HEK293 (cell line): ENCODE data around the gene ZBTB4.

Experiments used
- CTCF ChIA-PET: fragments of 350-600 bp; formaldehyde crosslinking; extraction: SDS; loops from one replicate; lab custom pipeline; 2021; ENCODE audit warnings: antibody characterized with exemption; lab: Yijun Ruan, JAX
- POLR2A ChIA-PET: fragments of 300-600 bp; formaldehyde crosslinking; extraction: SDS; loops from one replicate; lab custom pipeline; 2020; ENCODE audit warnings: antibody characterized with exemption, inconsistent platforms; lab: Yijun Ruan, JAX
- H3K27ac ChIP-seq: fragments of 200-500 bp; sonication (Bioruptor generic); 2 replicates; pipeline ENCODE4 v1.5.1; 2014; ENCODE audit warnings: low read depth, low read length, control low read depth, inconsistent platforms; ENCODE audit errors: extremely low read depth
- H3K36me3 ChIP-seq, 2 experiments: fragments of 200-500 bp in 1 of 2; sonication (Bioruptor generic) in 1 of 2; 1 replicate in 1 of 2; 2 replicates in 1 of 2; pipeline ENCODE4 v1.5.1; 2014 to 2017; ENCODE audit warnings: inconsistent platforms in 2 of 2, low read length in 2 of 2; ENCODE audit not compliant: control insufficient read depth in 2 of 2, insufficient read depth in 1 of 2
- H3K4me1 ChIP-seq: fragments of 200-500 bp; sonication (Bioruptor generic); 2 replicates; pipeline ENCODE4 v1.5.1; 2014; ENCODE audit warnings: mild to moderate bottlenecking, low read length, inconsistent platforms; ENCODE audit not compliant: control insufficient read depth, insufficient read depth
- H3K4me3 ChIP-seq: 2 replicates; pipeline ENCODE4 v1.5.1; 2011; ENCODE audit warnings: low read depth, mild to moderate bottlenecking, control low read depth, low read length, moderate library complexity
- H3K9me3 ChIP-seq: fragments of 200-500 bp; sonication (Bioruptor generic); 2 replicates; pipeline ENCODE4 v1.5.1; 2014; ENCODE audit warnings: low read depth, low read length, inconsistent platforms; ENCODE audit not compliant: control insufficient read depth, insufficient read depth
- BCL11B ChIP-seq: fragments of 450-650 bp; formaldehyde crosslinking; IDR thresholded peaks from 2 replicates; pipeline ENCODE4 v1.5.1; 2016; ENCODE audit warnings: low read depth, missing biosample characterization, missing genetic modification characterization
- EGR2 ChIP-seq: fragments of 450-650 bp; formaldehyde crosslinking; IDR thresholded peaks from 2 replicates; pipeline ENCODE4 v1.5.1; 2016; ENCODE audit warnings: low read depth, missing biosample characterization, missing genetic modification characterization
- GLIS2 ChIP-seq: fragments of 450-650 bp; formaldehyde crosslinking; IDR thresholded peaks from 2 replicates; pipeline ENCODE4 v1.5.1; 2016; ENCODE audit warnings: missing biosample characterization, missing genetic modification characterization
- HIC1 ChIP-seq: fragments of 450-650 bp; formaldehyde crosslinking; IDR thresholded peaks from 2 replicates; pipeline ENCODE4 v1.5.1; 2016; ENCODE audit warnings: missing biosample characterization, missing genetic modification characterization
- IKZF3 ChIP-seq: fragments of 450-650 bp; IDR thresholded peaks from 2 replicates; pipeline ENCODE4 v1.5.0; 2018; ENCODE audit warnings: missing biosample characterization, mild to moderate bottlenecking, missing genetic modification characterization, moderate library complexity
- KLF8 ChIP-seq: fragments of 450-650 bp; formaldehyde crosslinking; IDR thresholded peaks from 2 replicates; pipeline ENCODE4 v1.5.1; 2016; ENCODE audit warnings: missing biosample characterization, missing genetic modification characterization
- OVOL3 ChIP-seq: fragments of 450-650 bp; formaldehyde crosslinking; IDR thresholded peaks from 2 replicates; pipeline ENCODE4 v1.5.1; 2016; ENCODE audit warnings: missing biosample characterization, missing genetic modification characterization
- SCRT1 ChIP-seq: fragments of 450-650 bp; formaldehyde crosslinking; IDR thresholded peaks from 2 replicates; pipeline ENCODE4 v1.5.1; 2016; ENCODE audit warnings: missing biosample characterization, missing genetic modification characterization, borderline replicate concordance
- SP3 ChIP-seq: fragments of 450-650 bp; formaldehyde crosslinking; IDR thresholded peaks from 2 replicates; pipeline ENCODE4 v1.5.1; 2016; ENCODE audit warnings: missing biosample characterization, missing genetic modification characterization
- WT1 ChIP-seq: fragments of 450-650 bp; formaldehyde crosslinking; IDR thresholded peaks from 2 replicates; pipeline ENCODE4 v1.5.1; 2016; ENCODE audit warnings: missing biosample characterization, missing genetic modification characterization
- ZBTB20 ChIP-seq: fragments of 450-650 bp; formaldehyde crosslinking; IDR thresholded peaks from 2 replicates; pipeline ENCODE4 v1.5.1; 2016; ENCODE audit warnings: missing biosample characterization, missing genetic modification characterization
- ZBTB8A ChIP-seq: fragments of 450-650 bp; formaldehyde crosslinking; IDR thresholded peaks from 2 replicates; pipeline ENCODE4 v1.5.1; 2016; ENCODE audit warnings: missing biosample characterization, missing genetic modification characterization
- ZFHX2 ChIP-seq: fragments of 450-650 bp; formaldehyde crosslinking; conservative IDR thresholded peaks from 2 replicates; pipeline ENCODE4 v1.5.1; 2016; ENCODE audit warnings: missing biosample characterization, missing genetic modification characterization
- ZIC2 ChIP-seq: fragments of 450-650 bp; formaldehyde crosslinking; IDR thresholded peaks from 2 replicates; pipeline ENCODE4 v1.5.1; 2016; ENCODE audit warnings: missing biosample characterization, missing genetic modification characterization
- ZNF112 ChIP-seq: fragments of 450-650 bp; formaldehyde crosslinking; IDR thresholded peaks from 2 replicates; pipeline ENCODE4 v1.5.0; 2017; ENCODE audit warnings: missing biosample characterization, missing genetic modification characterization
- ZNF148 ChIP-seq: fragments of 450-650 bp; formaldehyde crosslinking; IDR thresholded peaks from 2 replicates; pipeline ENCODE4 v1.5.0; 2017; ENCODE audit warnings: missing biosample characterization, missing genetic modification characterization, borderline replicate concordance
- ZNF157 ChIP-seq: fragments of 450-650 bp; formaldehyde crosslinking; IDR thresholded peaks from 2 replicates; pipeline ENCODE4 v1.5.1; 2016; ENCODE audit warnings: missing biosample characterization, missing genetic modification characterization
- ZNF221 ChIP-seq: fragments of 450-650 bp; formaldehyde crosslinking; IDR thresholded peaks from 2 replicates; pipeline ENCODE4 v1.5.1; 2017; ENCODE audit warnings: missing biosample characterization, missing genetic modification characterization, borderline replicate concordance
- ZNF292 ChIP-seq: fragments of 450-650 bp; formaldehyde crosslinking; IDR thresholded peaks from 2 replicates; pipeline ENCODE4 v1.5.1; 2016; ENCODE audit warnings: low read depth, missing biosample characterization, missing genetic modification characterization, borderline replicate concordance
- ZNF501 ChIP-seq: fragments of 450-650 bp; formaldehyde crosslinking; IDR thresholded peaks from 2 replicates; pipeline ENCODE4 v1.5.1; 2016; ENCODE audit warnings: missing biosample characterization, missing genetic modification characterization
- ZNF610 ChIP-seq: fragments of 450-650 bp; formaldehyde crosslinking; IDR thresholded peaks from 2 replicates; pipeline ENCODE4 v1.5.1; 2016; ENCODE audit warnings: missing biosample characterization, missing genetic modification characterization, borderline replicate concordance
- ZNF776 ChIP-seq: fragments of 450-650 bp; formaldehyde crosslinking; IDR thresholded peaks from 2 replicates; pipeline ENCODE4 v1.5.0; 2017; ENCODE audit warnings: missing biosample characterization, missing genetic modification characterization, borderline replicate concordance
- ZNF830 ChIP-seq: fragments of 450-650 bp; IDR thresholded peaks from 2 replicates; pipeline ENCODE4 v1.5.0; 2018; ENCODE audit warnings: missing biosample characterization, missing genetic modification characterization, low read depth, mild to moderate bottlenecking, moderate library complexity

The ZBTB4 gene

GRCh38 chr17:7512105-7512504 is 32.7 kb upstream of the ZBTB4 start:
- TF ChIP-seq KLF8 (tag by site-specific recombination): no peak
- no peak for TF ChIP-seq ZNF501 (tag by site-specific recombination)
- no peak for TF ChIP-seq ZBTB8A (tag by site-specific recombination)
- no peak for TF ChIP-seq ZNF157 (tag by site-specific recombination)
- no peak for TF ChIP-seq EGR2 (tag by site-specific recombination)
- TF ChIP-seq GLIS2 (tag by site-specific recombination): no peak
- no peak for TF ChIP-seq ZBTB20 (tag by site-specific recombination)
- POLR2A ChIA-PET: interaction anchor here (1.2 to 1.7 kb wide), 2 partner anchors 9 to 156 kb away, joined by 3 to 4 read pairs; no protein-coding TSS in a partner anchor
- Histone ChIP-seq H3K36me3 (peaks cover 70 to 82% of the 10 kb centered on the region in 2 experiments), H3K4me1 (no peaks in the 10 kb centered on the region), H3K27ac (no peak overlapping the region), H3K4me3 (no peak overlapping the region), H3K9me3 (no peaks in the 10 kb centered on the region)
- CTCF ChIA-PET: no interaction called here

GRCh38 chr17:7511108-7511507 is 31.7 kb upstream of the ZBTB4 start:
- ChIA-PET POLR2A (interaction anchor here (1.2 kb wide), 1 partner anchor 155 kb away, joined by 3 read pairs; no protein-coding TSS in a partner anchor), CTCF (interaction anchor here (0.8 kb wide), 2 partner anchors 49 to 50 kb away, joined by 3 read pairs; no protein-coding TSS in a partner anchor)
- Histone ChIP-seq H3K4me3 (no peak overlapping the region), H3K27ac (no peak overlapping the region), H3K4me1 (no peaks in the 10 kb centered on the region), H3K9me3 (no peaks in the 10 kb centered on the region), H3K36me3 (peaks cover 80 to 91% of the 10 kb centered on the region in 2 experiments)
- TF ChIP-seq ZFHX2 (tag by site-specific recombination) (peak; percentile 68), ZBTB20 (tag by site-specific recombination) (no peak), EGR2 (tag by site-specific recombination) (peak; percentile 72)

GRCh38 chr17:7509937-7510336 is 30.5 kb upstream of the ZBTB4 start:
- H3K4me1 ChIP-seq: no peaks in the 10 kb centered on the region
- no peak overlapping the region for H3K27ac ChIP-seq
- CTCF ChIA-PET: interaction anchor here (0.6 to 4.0 kb wide), 4 partner anchors 8 to 154 kb away, joined by 3 to 21 read pairs (median 8); partner anchors contain the start of genes SENP3 and TMEM95
- TF ChIP-seq ZNF292 (tag by site-specific recombination) (no peak), ZNF830 (tag by site-specific recombination) (no peak), ZNF776 (tag by site-specific recombination) (no peak), ZNF112 (no peak), WT1 (tag by site-specific recombination) (no peak), IKZF3 (tag by site-specific recombination) (no peak), SCRT1 (tag by site-specific recombination) (no peak), HIC1 (no peak), BCL11B (no peak), SP3 (no peak), ZNF221 (tag by site-specific recombination) (no peak), ZNF610 (tag by site-specific recombination) (no peak), OVOL3 (tag by site-specific recombination) (no peak), ZNF148 (tag by site-specific recombination) (no peak), ZIC2 (no peak)
- peaks cover 85 to 97% of the 10 kb centered on the region in 2 experiments for H3K36me3 ChIP-seq
- no peaks in the 10 kb centered on the region for H3K9me3 ChIP-seq
- POLR2A ChIA-PET: interaction anchor here (1.2 to 1.6 kb wide), 2 partner anchors 51 to 69 kb away, joined by 3 to 4 read pairs; partner anchors contain the start of gene CD68
- no peak overlapping the region for H3K4me3 ChIP-seq
